ENCODE data around the gene ARFRP1. TPM values are rescaled to one million over a fixed set of nuclear protein-coding genes. Genes with fewer than 3 reads are reported as not detected.

ARFRP1 gene
- total and polyA plus RNA-seq, 2 experiments from 2014 or later: 16.7 to 24.6 TPM

- no peak overlapping the region for H3K4me3 Mint-ChIP-seq
- no peaks in the 10 kb centered on the region for H3K36me3 ChIP-seq (ENCODE audit: insufficient read depth)
- H3K27me3 ChIP-seq (ENCODE audit: insufficient read depth): peaks cover under 1% of the 10 kb centered on the region
- no peaks in the 10 kb centered on the region for H3K79me2 ChIP-seq (replicated peaks; ENCODE audit: insufficient read depth)
- H3K4me3 ChIP-seq: no peak overlapping the region
- H2AFZ ChIP-seq: no peak overlapping the region
- peaks cover 12% of the 10 kb centered on the region for H3F3A ChIP-seq (replicated peaks; ENCODE audit: low read depth)
- no peak for ATAC-seq
- no peak overlapping the region for H3K27ac Mint-ChIP-seq
- H3K36me3 Mint-ChIP-seq (ENCODE audit: low read depth): peaks cover 15% of the 10 kb centered on the region
- H3K27me3 Mint-ChIP-seq (ENCODE audit: insufficient read depth, low read depth, poor library complexity): peaks cover 12% of the 10 kb centered on the region
- no peaks in the 10 kb centered on the region; the same call in 2 of the 3 replicates for H3K9me3 Mint-ChIP-seq
- no peaks in the 10 kb centered on the region; the same call in 1 of the 2 replicates for H4K20me1 ChIP-seq (replicated peaks; ENCODE audit: insufficient read depth)
- no peaks in the 10 kb centered on the region; the same call in 1 of the 2 replicates for H3K4me1 ChIP-seq (ENCODE audit: insufficient read depth)
- no peaks in the 10 kb centered on the region for H3K4me1 Mint-ChIP-seq
- H3K27ac ChIP-seq (ENCODE audit: low read depth): no peak overlapping the region
- 0 out of 2 replicates have a peak, but pooled peaks cover 5% of the 10 kb centered on the region for H3K9me2 ChIP-seq (ENCODE audit: insufficient read depth)
- TF ChIP-seq EZH2phosphoT487 (IDR thresholded peaks at IDR 0.05; ENCODE audit: unreplicated experiment) (no peak), STAT1 (IDR thresholded peaks at IDR 0.05; ENCODE audit: unreplicated experiment) (no peak), NANOG (IDR thresholded peaks at IDR 0.05; ENCODE audit: borderline replicate concordance) (no peak)
- TF ChIP-seq, protein P1, sequence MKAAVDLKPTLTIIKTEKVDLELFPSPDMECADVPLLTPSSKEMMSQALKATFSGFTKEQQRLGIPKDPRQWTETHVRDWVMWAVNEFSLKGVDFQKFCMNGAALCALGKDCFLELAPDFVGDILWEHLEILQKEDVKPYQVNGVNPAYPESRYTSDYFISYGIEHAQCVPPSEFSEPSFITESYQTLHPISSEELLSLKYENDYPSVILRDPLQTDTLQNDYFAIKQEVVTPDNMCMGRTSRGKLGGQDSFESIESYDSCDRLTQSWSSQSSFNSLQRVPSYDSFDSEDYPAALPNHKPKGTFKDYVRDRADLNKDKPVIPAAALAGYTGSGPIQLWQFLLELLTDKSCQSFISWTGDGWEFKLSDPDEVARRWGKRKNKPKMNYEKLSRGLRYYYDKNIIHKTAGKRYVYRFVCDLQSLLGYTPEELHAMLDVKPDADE (IDR thresholded peaks at IDR 0.05): no peak
- H3K4me2 ChIP-seq: no peak overlapping the region
- no peak for DNase-seq (ENCODE audit: low spot score)
Observed at GRCh38 chr20:63733117-63733516, 25.3 kb upstream of the ARFRP1 start.

- no peaks in the 10 kb centered on the region; the same call in 2 of the 3 replicates for H3K9me3 Mint-ChIP-seq
- H3K36me3 Mint-ChIP-seq (ENCODE audit: low read depth): peaks cover 15% of the 10 kb centered on the region
- H3K4me3 Mint-ChIP-seq: no peak overlapping the region
- Histone ChIP-seq H3K27me3 (ENCODE audit: insufficient read depth) (no peaks in the 10 kb centered on the region), H3K36me3 (ENCODE audit: insufficient read depth) (no peaks in the 10 kb centered on the region), H3K4me3 (no peak overlapping the region), H4K20me1 (replicated peaks; ENCODE audit: insufficient read depth) (no peaks in the 10 kb centered on the region; the same call in 1 of the 2 replicates), H3K4me2 (no peak overlapping the region), H3K27ac (ENCODE audit: low read depth) (no peak overlapping the region), H2AFZ (no peak overlapping the region), H3K4me1 (ENCODE audit: insufficient read depth) (no peaks in the 10 kb centered on the region; the same call in 1 of the 2 replicates), H3K9me2 (ENCODE audit: insufficient read depth) (0 out of 2 replicates have a peak, but pooled peaks cover 5% of the 10 kb centered on the region), H3F3A (replicated peaks; ENCODE audit: low read depth) (peaks cover 12% of the 10 kb centered on the region), H3K79me2 (replicated peaks; ENCODE audit: insufficient read depth) (no peaks in the 10 kb centered on the region)
- DNase-seq (ENCODE audit: low spot score): no peak
- no peak overlapping the region for H3K27ac Mint-ChIP-seq
- H3K4me1 Mint-ChIP-seq: no peaks in the 10 kb centered on the region
- H3K27me3 Mint-ChIP-seq (ENCODE audit: insufficient read depth, low read depth, poor library complexity): peaks cover 12% of the 10 kb centered on the region
- ATAC-seq: no peak
- TF ChIP-seq, protein P1 (IDR thresholded peaks at IDR 0.05): no peak
- TF ChIP-seq ZNF331 (CRISPR knock-in tag; IDR thresholded peaks at IDR 0.05; ENCODE audit: low read depth) (no peak), NANOG (IDR thresholded peaks at IDR 0.05; ENCODE audit: borderline replicate concordance) (no peak), CREB1 (CRISPR knock-in tag; IDR thresholded peaks at IDR 0.05; ENCODE audit: low read depth) (no peak), STAT1 (IDR thresholded peaks at IDR 0.05; ENCODE audit: unreplicated experiment) (no peak), EZH2 (IDR thresholded peaks at IDR 0.05; ENCODE audit: low read depth, unreplicated experiment) (no peak), ZNF114 (CRISPR knock-in tag; IDR thresholded peaks at IDR 0.05) (no peak)
- TF ChIP-seq, protein P2, sequence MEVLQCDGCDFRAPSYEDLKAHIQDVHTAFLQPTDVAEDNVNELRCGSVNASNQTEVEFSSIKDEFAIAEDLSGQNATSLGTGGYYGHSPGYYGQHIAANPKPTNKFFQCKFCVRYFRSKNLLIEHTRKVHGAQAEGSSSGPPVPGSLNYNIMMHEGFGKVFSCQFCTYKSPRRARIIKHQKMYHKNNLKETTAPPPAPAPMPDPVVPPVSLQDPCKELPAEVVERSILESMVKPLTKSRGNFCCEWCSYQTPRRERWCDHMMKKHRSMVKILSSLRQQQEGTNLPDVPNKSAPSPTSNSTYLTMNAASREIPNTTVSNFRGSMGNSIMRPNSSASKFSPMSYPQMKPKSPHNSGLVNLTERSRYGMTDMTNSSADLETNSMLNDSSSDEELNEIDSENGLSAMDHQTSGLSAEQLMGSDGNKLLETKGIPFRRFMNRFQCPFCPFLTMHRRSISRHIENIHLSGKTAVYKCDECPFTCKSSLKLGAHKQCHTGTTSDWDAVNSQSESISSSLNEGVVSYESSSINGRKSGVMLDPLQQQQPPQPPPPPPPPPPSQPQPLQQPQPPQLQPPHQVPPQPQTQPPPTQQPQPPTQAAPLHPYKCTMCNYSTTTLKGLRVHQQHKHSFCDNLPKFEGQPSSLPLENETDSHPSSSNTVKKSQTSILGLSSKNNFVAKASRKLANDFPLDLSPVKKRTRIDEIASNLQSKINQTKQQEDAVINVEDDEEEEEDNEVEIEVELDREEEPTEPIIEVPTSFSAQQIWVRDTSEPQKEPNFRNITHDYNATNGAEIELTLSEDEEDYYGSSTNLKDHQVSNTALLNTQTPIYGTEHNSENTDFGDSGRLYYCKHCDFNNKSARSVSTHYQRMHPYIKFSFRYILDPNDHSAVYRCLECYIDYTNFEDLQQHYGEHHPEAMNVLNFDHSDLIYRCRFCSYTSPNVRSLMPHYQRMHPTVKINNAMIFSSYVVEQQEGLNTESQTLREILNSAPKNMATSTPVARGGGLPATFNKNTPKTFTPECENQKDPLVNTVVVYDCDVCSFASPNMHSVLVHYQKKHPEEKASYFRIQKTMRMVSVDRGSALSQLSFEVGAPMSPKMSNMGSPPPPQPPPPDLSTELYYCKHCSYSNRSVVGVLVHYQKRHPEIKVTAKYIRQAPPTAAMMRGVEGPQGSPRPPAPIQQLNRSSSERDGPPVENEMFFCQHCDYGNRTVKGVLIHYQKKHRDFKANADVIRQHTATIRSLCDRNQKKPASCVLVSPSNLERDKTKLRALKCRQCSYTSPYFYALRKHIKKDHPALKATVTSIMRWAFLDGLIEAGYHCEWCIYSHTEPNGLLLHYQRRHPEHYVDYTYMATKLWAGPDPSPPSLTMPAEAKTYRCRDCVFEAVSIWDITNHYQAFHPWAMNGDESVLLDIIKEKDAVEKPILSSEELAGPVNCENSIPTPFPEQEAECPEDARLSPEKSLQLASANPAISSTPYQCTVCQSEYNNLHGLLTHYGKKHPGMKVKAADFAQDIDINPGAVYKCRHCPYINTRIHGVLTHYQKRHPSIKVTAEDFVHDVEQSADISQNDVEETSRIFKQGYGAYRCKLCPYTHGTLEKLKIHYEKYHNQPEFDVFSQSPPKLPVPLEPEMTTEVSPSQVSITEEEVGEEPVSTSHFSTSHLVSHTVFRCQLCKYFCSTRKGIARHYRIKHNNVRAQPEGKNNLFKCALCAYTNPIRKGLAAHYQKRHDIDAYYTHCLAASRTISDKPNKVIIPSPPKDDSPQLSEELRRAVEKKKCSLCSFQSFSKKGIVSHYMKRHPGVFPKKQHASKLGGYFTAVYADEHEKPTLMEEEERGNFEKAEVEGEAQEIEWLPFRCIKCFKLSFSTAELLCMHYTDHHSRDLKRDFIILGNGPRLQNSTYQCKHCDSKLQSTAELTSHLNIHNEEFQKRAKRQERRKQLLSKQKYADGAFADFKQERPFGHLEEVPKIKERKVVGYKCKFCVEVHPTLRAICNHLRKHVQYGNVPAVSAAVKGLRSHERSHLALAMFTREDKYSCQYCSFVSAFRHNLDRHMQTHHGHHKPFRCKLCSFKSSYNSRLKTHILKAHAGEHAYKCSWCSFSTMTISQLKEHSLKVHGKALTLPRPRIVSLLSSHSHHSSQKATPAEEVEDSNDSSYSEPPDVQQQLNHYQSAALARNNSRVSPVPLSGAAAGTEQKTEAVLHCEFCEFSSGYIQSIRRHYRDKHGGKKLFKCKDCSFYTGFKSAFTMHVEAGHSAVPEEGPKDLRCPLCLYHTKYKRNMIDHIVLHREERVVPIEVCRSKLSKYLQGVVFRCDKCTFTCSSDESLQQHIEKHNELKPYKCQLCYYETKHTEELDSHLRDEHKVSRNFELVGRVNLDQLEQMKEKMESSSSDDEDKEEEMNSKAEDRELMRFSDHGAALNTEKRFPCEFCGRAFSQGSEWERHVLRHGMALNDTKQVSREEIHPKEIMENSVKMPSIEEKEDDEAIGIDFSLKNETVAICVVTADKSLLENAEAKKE (CRISPR knock-in tag; IDR thresholded peaks at IDR 0.05): no peak
Observed at GRCh38 chr20:63732118-63733095, 24.6 kb upstream of the ARFRP1 start.
